HEK293 (cell line): ENCODE measurements around the gene PLXNA2.

Experiments used
- CTCF ChIA-PET: fragments of 350-600 bp; formaldehyde crosslinking; extraction: SDS; loops from one replicate; lab custom pipeline; 2021; ENCODE audit warnings: antibody characterized with exemption; lab: Yijun Ruan, JAX
- POLR2A ChIA-PET: fragments of 300-600 bp; formaldehyde crosslinking; extraction: SDS; loops from one replicate; lab custom pipeline; 2020; ENCODE audit warnings: antibody characterized with exemption, inconsistent platforms; lab: Yijun Ruan, JAX
- H3K27ac ChIP-seq: fragments of 200-500 bp; sonication (Bioruptor generic); 2 replicates; pipeline ENCODE4 v1.5.1; 2014; ENCODE audit warnings: low read depth, low read length, control low read depth, inconsistent platforms; ENCODE audit errors: extremely low read depth
- H3K36me3 ChIP-seq, 2 experiments: fragments of 200-500 bp in 1 of 2; sonication (Bioruptor generic) in 1 of 2; 1 replicate in 1 of 2; 2 replicates in 1 of 2; pipeline ENCODE4 v1.5.1; 2014 to 2017; ENCODE audit warnings: inconsistent platforms in 2 of 2, low read length in 2 of 2; ENCODE audit not compliant: control insufficient read depth in 2 of 2, insufficient read depth in 1 of 2
- H3K4me1 ChIP-seq: fragments of 200-500 bp; sonication (Bioruptor generic); 2 replicates; pipeline ENCODE4 v1.5.1; 2014; ENCODE audit warnings: mild to moderate bottlenecking, low read length, inconsistent platforms; ENCODE audit not compliant: control insufficient read depth, insufficient read depth
- H3K4me3 ChIP-seq: 2 replicates; pipeline ENCODE4 v1.5.1; 2011; ENCODE audit warnings: low read depth, mild to moderate bottlenecking, control low read depth, low read length, moderate library complexity
- H3K9me3 ChIP-seq: fragments of 200-500 bp; sonication (Bioruptor generic); 2 replicates; pipeline ENCODE4 v1.5.1; 2014; ENCODE audit warnings: low read depth, low read length, inconsistent platforms; ENCODE audit not compliant: control insufficient read depth, insufficient read depth
- BCL11B ChIP-seq: fragments of 450-650 bp; formaldehyde crosslinking; IDR thresholded peaks from 2 replicates; pipeline ENCODE4 v1.5.1; 2016; ENCODE audit warnings: low read depth, missing biosample characterization, missing genetic modification characterization
- GFI1B ChIP-seq: fragments of 450-650 bp; formaldehyde crosslinking; IDR thresholded peaks from 2 replicates; pipeline ENCODE4 v1.5.1; 2016; ENCODE audit warnings: missing biosample characterization, missing genetic modification characterization
- GLI4 ChIP-seq: fragments of 450-650 bp; formaldehyde crosslinking; IDR thresholded peaks from 2 replicates; pipeline ENCODE4 v1.5.1; 2016; ENCODE audit warnings: missing biosample characterization, missing genetic modification characterization
- PRDM6 ChIP-seq: fragments of 450-650 bp; formaldehyde crosslinking; IDR thresholded peaks from 2 replicates; pipeline ENCODE4 v1.5.1; 2017; ENCODE audit warnings: missing biosample characterization, missing genetic modification characterization
- WT1 ChIP-seq: fragments of 450-650 bp; formaldehyde crosslinking; IDR thresholded peaks from 2 replicates; pipeline ENCODE4 v1.5.1; 2016; ENCODE audit warnings: missing biosample characterization, missing genetic modification characterization
- YY2 ChIP-seq: fragments of 450-650 bp; formaldehyde crosslinking; IDR thresholded peaks from 2 replicates; pipeline ENCODE4 v1.5.1; 2016; ENCODE audit warnings: missing biosample characterization, missing genetic modification characterization
- ZBTB10 ChIP-seq: fragments of 450-650 bp; formaldehyde crosslinking; IDR thresholded peaks from 2 replicates; pipeline ENCODE4 v1.5.1; 2016; ENCODE audit warnings: missing biosample characterization, missing genetic modification characterization
- ZBTB20 ChIP-seq: fragments of 450-650 bp; formaldehyde crosslinking; IDR thresholded peaks from 2 replicates; pipeline ENCODE4 v1.5.1; 2016; ENCODE audit warnings: missing biosample characterization, missing genetic modification characterization
- ZEB2 ChIP-seq: fragments of 450-650 bp; formaldehyde crosslinking; IDR thresholded peaks from 2 replicates; pipeline ENCODE4 v1.5.1; 2016; ENCODE audit warnings: missing biosample characterization, missing genetic modification characterization
- ZNF18 ChIP-seq: fragments of 450-650 bp; formaldehyde crosslinking; IDR thresholded peaks from 2 replicates; pipeline ENCODE4 v1.5.1; 2016; ENCODE audit warnings: missing biosample characterization, missing genetic modification characterization
- ZNF184 ChIP-seq: fragments of 450-650 bp; IDR thresholded peaks from 2 replicates; pipeline ENCODE4 v1.5.1; 2018; ENCODE audit warnings: missing biosample characterization, mild to moderate bottlenecking, missing genetic modification characterization
- ZNF19 ChIP-seq: fragments of 450-650 bp; formaldehyde crosslinking; IDR thresholded peaks from 2 replicates; pipeline ENCODE4; 2016; ENCODE audit warnings: missing biosample characterization, missing genetic modification characterization, low read depth
- ZNF2 ChIP-seq: fragments of 450-650 bp; formaldehyde crosslinking; IDR thresholded peaks from 2 replicates; pipeline ENCODE4 v1.5.1; 2016; ENCODE audit warnings: missing biosample characterization, missing genetic modification characterization
- ZNF248 ChIP-seq: fragments of 450-650 bp; formaldehyde crosslinking; IDR thresholded peaks from 2 replicates; pipeline ENCODE4 v1.5.1; 2017; ENCODE audit warnings: missing biosample characterization, missing genetic modification characterization
- ZNF280C ChIP-seq: fragments of 450-650 bp; formaldehyde crosslinking; IDR thresholded peaks from 2 replicates; pipeline ENCODE4 v1.5.1; 2016; ENCODE audit warnings: missing biosample characterization, missing genetic modification characterization
- ZNF280D ChIP-seq: fragments of 450-650 bp; formaldehyde crosslinking; IDR thresholded peaks from 2 replicates; pipeline ENCODE4 v1.5.1; 2016; ENCODE audit warnings: missing biosample characterization, missing genetic modification characterization
- ZNF350 ChIP-seq: fragments of 450-650 bp; formaldehyde crosslinking; IDR thresholded peaks from 2 replicates; pipeline ENCODE4 v1.5.0; 2017; ENCODE audit warnings: missing biosample characterization, mild to moderate bottlenecking, missing genetic modification characterization
- ZNF391 ChIP-seq: fragments of 450-650 bp; formaldehyde crosslinking; IDR thresholded peaks from 2 replicates; pipeline ENCODE4 v1.5.1; 2016; ENCODE audit warnings: low read depth, missing biosample characterization, missing genetic modification characterization, borderline replicate concordance
- ZNF473 ChIP-seq: fragments of 450-650 bp; formaldehyde crosslinking; IDR thresholded peaks from 2 replicates; pipeline ENCODE4 v1.5.1; 2017; ENCODE audit warnings: missing biosample characterization, missing genetic modification characterization
- ZNF558 ChIP-seq: fragments of 450-650 bp; formaldehyde crosslinking; IDR thresholded peaks from 2 replicates; pipeline ENCODE4 v1.5.1; 2016; ENCODE audit warnings: missing biosample characterization, missing genetic modification characterization
- ZNF624 ChIP-seq: fragments of 450-650 bp; formaldehyde crosslinking; IDR thresholded peaks from 2 replicates; pipeline ENCODE4 v1.5.1; 2017; ENCODE audit warnings: missing biosample characterization, missing genetic modification characterization
- ZNF639 ChIP-seq: fragments of 450-650 bp; formaldehyde crosslinking; IDR thresholded peaks from 2 replicates; pipeline ENCODE4 v1.5.1; 2016; ENCODE audit warnings: missing biosample characterization, missing genetic modification characterization
- ZNF707 ChIP-seq: fragments of 450-650 bp; formaldehyde crosslinking; IDR thresholded peaks from 2 replicates; pipeline ENCODE4 v1.5.1; 2016; ENCODE audit warnings: missing biosample characterization, missing genetic modification characterization

Gene PLXNA2

GRCh38 chr1:208149213-208149612 is 95.0 kb downstream of the PLXNA2 start:
- Histone ChIP-seq H3K27ac (no peak overlapping the region), H3K4me3 (no peak overlapping the region), H3K36me3 (no peaks in the 10 kb centered on the region), H3K4me1 (peaks cover 3% of the 10 kb centered on the region; the same call in 1 of the 2 replicates), H3K9me3 (no peaks in the 10 kb centered on the region)
- CTCF ChIA-PET, result interaction anchor here (0.7 to 2.7 kb wide), 6 partner anchors 10 to 96 kb away, joined by 3 to 22 read pairs (median 4); no protein-coding TSS in a partner anchor
- 0 out of 2 replicates have a peak, but pooled peaks have one; percentile 46 for TF ChIP-seq ZNF473 (tag by site-specific recombination)
- no peak for TF ChIP-seq ZNF248 (tag by site-specific recombination)
- TF ChIP-seq ZBTB20 (tag by site-specific recombination), result no peak
- no peak for TF ChIP-seq ZNF350
- TF ChIP-seq ZNF184 (tag by site-specific recombination), result no peak
- no peak for TF ChIP-seq ZNF280D
- TF ChIP-seq ZNF707 (tag by site-specific recombination), result 0 out of 2 replicates have a peak, but pooled peaks have one; percentile 13
- no peak for TF ChIP-seq ZEB2 (tag by site-specific recombination)
- 0 out of 2 replicates have a peak, but pooled peaks have one; percentile 11 for TF ChIP-seq ZNF624 (tag by site-specific recombination)
- 0 out of 2 replicates have a peak, but pooled peaks have one; percentile 54 for TF ChIP-seq ZNF280C (tag by site-specific recombination)
- TF ChIP-seq WT1, result no peak; the same call in 1 of the 2 replicates
- TF ChIP-seq ZNF18, result peak; percentile 82
- 0 out of 2 replicates have a peak, but pooled peaks have one; percentile 31 for TF ChIP-seq ZNF2 (tag by site-specific recombination)
- POLR2A ChIA-PET, result no interaction called here

GRCh38 chr1:208148380-208148779 is 95.8 kb downstream of the PLXNA2 start:
- Histone ChIP-seq H3K4me1 (peaks cover 4% of the 10 kb centered on the region), H3K27ac (no peak overlapping the region), H3K9me3 (no peaks in the 10 kb centered on the region), H3K4me3 (no peak overlapping the region), H3K36me3 (no peaks in the 10 kb centered on the region)
- CTCF ChIA-PET, result interaction anchor here (0.7 to 1.7 kb wide), 5 partner anchors 8 to 127 kb away, joined by 3 to 7 read pairs (median 3); no protein-coding TSS in a partner anchor
- POLR2A ChIA-PET, result no interaction called here
- TF ChIP-seq ZNF707 (tag by site-specific recombination) (no peak), YY2 (tag by site-specific recombination) (no peak), GLI4 (tag by site-specific recombination) (no peak), ZNF639 (tag by site-specific recombination) (no peak), PRDM6 (tag by site-specific recombination) (no peak), ZNF558 (tag by site-specific recombination) (no peak), ZNF391 (no peak), GFI1B (tag by site-specific recombination) (no peak), ZNF248 (tag by site-specific recombination) (no peak), BCL11B (tag by site-specific recombination) (no peak), ZBTB10 (tag by site-specific recombination) (no peak), ZNF19 (tag by site-specific recombination) (no peak)
